Measurements from ENCODE around the gene ACAD8.

The ACAD8 gene

GRCh38 chr11:134253188-134253993 lies at the start of gene ACAD8, which contains the start of gene THYN1:
Gene ACAD8, plus strand, starts transcription at chr11:134253568. Its CDS starts 33 bp downstream, at chr11:134253601.
Gene THYN1, minus strand, starts transcription at chr11:134253352. Its CDS starts 470 bp downstream, at chr11:134252882.
- in situ Hi-C loops (cut with MboI; ENCODE audit: low sequenced_read_pairs) = no loop called here

DNA sequence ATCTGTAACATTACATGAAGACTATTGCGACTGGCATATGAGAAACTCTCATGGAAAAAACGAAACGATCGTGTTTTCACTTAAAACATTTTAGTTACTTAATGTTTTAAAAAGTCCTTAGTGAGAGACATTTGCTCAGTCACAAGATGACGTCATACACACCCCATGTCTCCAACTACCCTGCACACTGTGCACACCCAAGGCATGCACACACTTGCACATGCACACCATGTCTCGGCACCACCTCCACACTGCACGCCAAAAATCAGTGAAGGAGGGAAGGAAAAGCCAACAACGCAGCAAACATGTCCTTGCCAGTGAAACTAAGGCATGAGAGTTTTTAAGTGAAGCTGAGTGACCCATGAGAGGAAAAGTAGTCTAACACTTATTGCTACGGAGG lies 47.6 kb upstream of the ACAD8 start:
- in situ Hi-C loops (cut with MboI; ENCODE audit: low sequenced_read_pairs) = no loop called here

- in situ Hi-C loops (cut with MboI; ENCODE audit: low sequenced_read_pairs) = no loop called here
These were observed 47.2 kb upstream of the ACAD8 start for GRCh38 chr11:134206185-134206584.

DNA sequence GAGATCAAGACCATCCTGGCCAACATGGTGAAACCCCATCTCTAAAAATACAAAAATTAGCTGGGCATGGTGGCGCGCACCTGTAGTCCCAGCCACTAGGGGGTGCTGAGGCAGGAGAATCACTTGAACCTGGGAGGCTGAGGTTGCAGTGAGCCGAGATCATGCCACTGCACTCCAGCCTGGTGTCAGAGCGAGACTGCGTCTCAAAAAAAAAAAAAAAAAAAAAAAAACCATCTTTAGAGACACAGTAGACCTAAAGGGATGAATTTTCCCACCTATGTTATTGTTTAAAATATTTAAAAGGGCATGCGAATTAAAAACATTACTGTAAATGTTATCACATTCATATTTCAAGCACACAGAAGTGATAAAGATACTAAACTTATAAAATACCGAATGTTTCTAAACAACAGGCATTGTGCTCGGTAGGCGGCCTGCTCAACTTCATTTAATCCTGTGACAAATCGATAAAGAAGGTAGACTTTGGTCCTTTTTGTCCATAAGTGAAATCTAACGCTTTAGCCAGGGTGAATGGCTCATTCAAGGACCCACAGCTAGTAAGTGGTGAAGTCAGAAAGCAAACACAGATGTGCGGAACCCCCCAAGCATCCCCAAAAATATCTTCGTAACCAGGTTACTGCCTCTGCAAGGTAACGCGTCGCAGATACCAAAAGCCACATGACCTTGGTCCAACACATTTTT lies 45.7 kb upstream of the ACAD8 start:
- in situ Hi-C loops (cut with MboI; ENCODE audit: low sequenced_read_pairs) = no loop called here

- in situ Hi-C loops (cut with MboI; ENCODE audit: low sequenced_read_pairs) = no loop called here
These were observed 37.5 kb upstream of the ACAD8 start for GRCh38 chr11:134215836-134216235.

DNA sequence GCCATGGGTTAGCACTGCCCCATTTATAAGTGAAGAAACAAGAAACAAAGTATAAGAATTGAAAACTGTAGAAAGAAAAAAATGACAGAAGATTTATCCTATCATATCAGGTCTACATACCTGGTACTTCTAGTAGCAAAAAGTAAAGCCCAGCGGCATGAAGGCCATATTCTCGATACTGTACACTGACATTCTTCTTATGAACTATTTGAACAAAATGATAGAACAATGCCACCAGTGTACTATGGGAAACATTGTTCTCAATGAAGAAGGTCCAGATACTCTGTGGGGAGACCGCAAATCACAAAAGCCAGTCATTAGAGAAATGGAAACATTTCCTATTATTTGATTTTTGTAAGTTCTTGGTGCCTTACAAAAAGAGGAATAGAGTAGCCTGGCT lies 36.6 kb upstream of the ACAD8 start:
- in situ Hi-C loops (cut with MboI; ENCODE audit: low sequenced_read_pairs) = no loop called here

GRCh38 chr11:134223121-134223520 lies 30.2 kb upstream of the ACAD8 start:
- in situ Hi-C loops (cut with MboI; ENCODE audit: low sequenced_read_pairs) = no loop called here

DNA sequence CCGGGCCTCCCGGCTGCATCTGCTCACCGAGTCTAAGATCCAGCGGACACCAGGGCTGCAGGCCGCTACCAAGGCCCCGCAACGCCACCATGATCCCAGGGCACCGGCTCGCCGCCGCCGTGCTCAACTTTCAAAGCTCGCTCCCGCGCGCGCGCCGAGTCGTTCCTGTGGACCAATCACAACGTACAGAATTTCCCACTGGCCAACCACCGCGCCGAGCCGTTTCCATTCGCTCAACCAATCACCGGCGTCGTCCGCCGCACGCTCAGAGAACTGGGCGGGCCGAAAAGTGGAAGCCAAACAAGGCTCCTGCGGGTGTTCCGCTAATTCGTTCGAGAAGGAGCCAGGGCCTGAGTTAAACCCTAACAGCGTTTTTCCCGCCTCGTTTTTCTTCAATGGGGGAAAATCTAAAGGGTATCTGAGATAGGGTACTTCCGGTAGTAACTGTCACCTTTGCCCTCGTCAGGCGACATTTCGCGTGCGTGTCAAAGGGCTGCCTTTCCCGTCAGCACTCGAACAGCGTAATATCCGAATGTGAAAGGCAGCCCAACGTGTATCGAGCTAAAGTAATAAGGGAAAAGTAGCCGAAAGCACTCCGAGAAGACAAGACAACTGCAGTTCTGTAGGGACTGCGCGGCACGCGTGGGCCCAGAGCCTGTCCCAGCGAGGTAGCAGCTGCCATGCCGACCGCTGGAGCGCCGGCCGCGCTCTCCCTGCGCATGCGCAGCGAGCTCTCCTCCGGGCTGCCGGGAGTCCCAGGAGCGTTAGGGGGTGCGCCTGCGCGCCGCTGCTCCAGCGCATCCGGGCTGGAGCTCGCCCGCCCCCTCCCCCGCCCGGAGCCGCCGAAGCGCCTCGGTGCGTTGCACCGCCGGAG lies 29.3 kb upstream of the ACAD8 start, which contains the start of the genes NCAPD3 and VPS26B:
TSS of gene NCAPD3 (minus strand) at position 132 of the 874 bp plus-strand sequence. CDS start at position 91, 41 bp downstream.
TSS of gene VPS26B (plus strand) at position 836 of the 874 bp plus-strand sequence. CDS start 452 bp downstream, outside the sequence.
- in situ Hi-C loops (cut with MboI; ENCODE audit: low sequenced_read_pairs) = no loop called here

DNA sequence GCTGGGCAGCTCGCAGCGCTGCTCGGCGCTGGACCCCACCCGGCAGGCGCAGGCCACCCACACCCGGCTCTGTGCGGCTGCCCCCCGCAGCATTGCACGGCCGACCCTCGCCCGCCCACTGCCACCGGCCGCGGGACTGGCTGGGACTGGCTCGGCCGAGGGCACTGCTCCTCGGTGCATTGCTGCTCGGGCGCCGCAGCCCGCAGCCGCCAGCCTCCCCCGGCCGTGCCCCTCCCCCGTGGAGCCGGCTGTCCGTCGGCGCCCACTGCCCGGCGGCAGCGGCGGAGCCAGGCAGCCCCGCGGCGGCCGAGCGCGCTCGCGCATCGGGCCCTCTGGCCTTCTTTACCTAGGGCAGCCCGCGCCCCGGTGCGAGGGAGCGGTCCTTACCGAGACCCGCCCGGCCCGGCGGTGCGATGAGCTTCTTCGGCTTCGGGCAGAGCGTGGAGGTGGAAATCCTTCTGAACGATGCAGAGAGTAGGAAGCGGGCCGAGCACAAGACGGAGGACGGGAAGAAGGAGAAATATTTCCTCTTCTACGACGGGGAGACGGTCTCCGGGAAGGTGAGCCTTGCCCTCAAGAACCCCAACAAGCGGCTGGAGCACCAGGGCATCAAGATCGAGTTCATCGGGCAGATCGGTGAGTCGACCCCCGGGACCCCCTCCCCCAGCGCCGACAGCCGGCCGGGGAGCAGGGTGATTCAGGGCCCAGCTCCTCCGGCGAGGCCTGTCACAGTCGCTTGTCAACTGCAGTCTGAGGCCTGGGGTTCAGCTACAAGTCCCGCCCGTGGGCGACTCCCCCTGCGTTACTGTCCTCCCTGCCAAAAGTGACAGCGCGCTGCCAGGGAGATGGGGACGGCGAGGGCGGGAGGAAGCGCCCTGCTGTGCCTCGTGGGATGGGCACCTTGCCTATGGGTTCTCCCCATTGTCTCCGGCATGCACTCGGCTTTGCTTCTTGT lies 28.4 kb upstream of the ACAD8 start:
- in situ Hi-C loops (cut with MboI; ENCODE audit: low sequenced_read_pairs) = no loop called here

DNA sequence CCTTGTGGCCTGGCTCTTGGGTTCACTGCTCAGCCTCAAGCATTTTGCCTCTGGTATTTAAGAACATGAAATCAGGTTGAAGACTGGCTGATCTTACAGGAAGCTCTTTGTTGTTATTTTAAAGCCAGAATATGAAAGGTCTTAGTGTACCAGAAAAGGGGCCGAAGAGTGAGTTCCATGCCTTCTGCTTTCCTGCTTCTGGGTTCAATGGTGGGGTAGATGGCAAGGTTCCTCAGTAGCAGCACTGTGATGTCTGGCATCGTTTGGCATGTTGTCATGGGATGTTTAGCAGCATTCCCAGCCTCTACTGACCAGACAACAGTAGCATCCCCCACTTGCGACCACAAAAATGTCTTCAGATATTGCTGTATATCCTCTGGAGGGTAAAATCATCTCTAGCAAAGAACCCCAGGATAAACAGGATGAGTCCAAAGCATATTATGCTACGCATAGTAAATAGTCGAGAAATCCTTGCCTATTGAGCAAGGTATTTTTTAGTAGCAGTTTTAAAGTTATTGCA lies 26.5 kb upstream of the ACAD8 start:
- in situ Hi-C loops (cut with MboI; ENCODE audit: low sequenced_read_pairs) = no loop called here

DNA sequence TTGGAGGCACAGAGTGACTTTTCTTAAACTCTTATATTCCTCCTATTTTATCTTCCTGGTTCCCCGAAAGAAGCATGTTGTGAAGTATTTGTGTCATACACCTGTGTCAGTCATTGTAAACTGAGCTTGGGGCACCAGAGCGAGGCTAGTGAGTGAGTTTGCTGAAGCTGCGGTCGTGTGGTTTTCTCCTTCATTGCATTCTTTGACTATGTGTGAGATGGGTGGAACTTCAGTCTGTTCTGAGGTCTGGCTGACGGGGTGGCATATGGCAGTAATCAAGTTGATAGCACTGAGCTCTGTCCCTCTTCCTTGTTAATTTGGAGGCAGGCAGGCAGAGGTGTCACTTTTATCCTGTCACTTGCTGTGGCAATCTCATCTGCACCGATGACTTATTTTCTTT lies 24.7 kb upstream of the ACAD8 start:
- in situ Hi-C loops (cut with MboI; ENCODE audit: low sequenced_read_pairs) = no loop called here

- in situ Hi-C loops (cut with MboI; ENCODE audit: low sequenced_read_pairs) = no loop called here
These were observed 24.1 kb upstream of the ACAD8 start for GRCh38 chr11:134229126-134229790.

GRCh38 chr11:134230339-134230738 lies 23.0 kb upstream of the ACAD8 start:
- in situ Hi-C loops (cut with MboI; ENCODE audit: low sequenced_read_pairs) = no loop called here

GRCh38 chr11:134231958-134232659 lies 21.3 kb upstream of the ACAD8 start:
- in situ Hi-C loops (cut with MboI; ENCODE audit: low sequenced_read_pairs) = no loop called here

DNA sequence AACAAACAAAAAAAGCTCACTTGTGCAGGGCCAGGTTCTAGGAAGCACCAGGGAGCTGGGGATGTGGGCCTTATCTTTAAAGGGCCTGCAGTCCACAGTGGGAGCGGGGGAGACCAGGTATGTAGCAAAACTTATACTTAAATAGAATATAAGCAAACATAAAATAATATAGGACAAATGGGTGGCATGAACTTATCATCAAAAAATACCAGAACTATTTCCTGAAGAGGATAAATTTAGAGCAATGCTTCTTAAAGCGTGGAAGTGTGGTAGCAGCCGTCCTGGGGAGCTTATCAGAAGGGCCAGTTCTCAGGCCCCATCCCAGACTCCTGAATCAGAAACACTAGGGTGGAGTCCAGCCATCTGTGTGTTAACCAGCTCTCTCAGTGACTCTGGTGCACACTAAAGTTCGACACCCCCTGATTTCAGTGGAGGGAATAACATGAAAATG lies 19.6 kb upstream of the ACAD8 start:
- in situ Hi-C loops (cut with MboI; ENCODE audit: low sequenced_read_pairs) = no loop called here

DNA sequence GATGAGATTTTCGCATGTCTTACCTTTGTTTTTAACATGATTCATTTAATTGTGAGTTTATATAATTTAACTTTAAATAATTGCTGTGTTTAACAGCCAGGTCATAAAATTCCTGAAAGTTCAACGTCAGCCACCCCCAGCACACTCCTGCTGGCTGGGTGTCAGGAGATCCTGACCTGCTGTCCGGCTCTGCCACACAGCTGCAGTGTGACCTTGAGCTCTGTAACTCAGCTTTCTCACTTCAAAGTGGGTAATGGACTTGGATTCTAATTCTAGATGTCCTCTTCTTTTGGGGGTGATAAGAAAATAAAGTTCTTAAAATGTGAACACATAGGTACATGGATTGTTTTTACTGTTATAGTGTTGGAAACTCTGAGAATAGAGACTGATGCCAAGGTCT lies 18.0 kb upstream of the ACAD8 start:
- in situ Hi-C loops (cut with MboI; ENCODE audit: low sequenced_read_pairs) = no loop called here

- in situ Hi-C loops (cut with MboI; ENCODE audit: low sequenced_read_pairs) = no loop called here
These were observed 16.4 kb upstream of the ACAD8 start for GRCh38 chr11:134236834-134237556.

DNA sequence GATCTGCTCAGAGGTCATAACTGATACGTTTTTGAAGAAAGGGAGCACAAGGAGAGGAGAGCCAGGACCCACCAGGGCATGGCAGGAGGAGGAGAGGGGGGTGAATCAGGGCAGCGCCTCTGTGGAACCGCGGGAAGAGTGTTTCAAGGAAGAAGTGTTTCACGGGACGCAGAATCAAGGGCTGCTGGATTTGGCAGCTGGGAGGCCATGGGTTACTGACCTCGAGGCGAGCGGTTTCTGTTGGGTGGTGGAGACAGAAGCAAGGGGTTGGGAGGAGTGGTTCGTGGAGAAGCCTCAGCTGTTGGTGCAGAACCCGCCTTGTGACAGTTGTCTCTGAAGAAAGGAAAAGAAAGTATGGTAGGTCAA lies 15.8 kb upstream of the ACAD8 start:
- in situ Hi-C loops (cut with MboI; ENCODE audit: low sequenced_read_pairs) = no loop called here

Measured in HL-60/S4 treated with phorbol 12-myristate 13-acetate at 8.2 ng/mL for 4 days and 3 days (cell line).